NT2/D1 (cell line): ENCODE results near the gene ADGRE1.

Experiments
- DNase-seq: peaks from one replicate; pipeline ENCODE4 v3.0.0-alpha.2; 2011; ENCODE audit warnings: low read depth, low spot score
- H3K27me3 ChIP-seq: 2 replicates; pipeline ENCODE4 v1.6.0; 2011; ENCODE audit warnings: mild to moderate bottlenecking; ENCODE audit not compliant: insufficient read length, insufficient read depth
- H3K36me3 ChIP-seq: 2 replicates; pipeline ENCODE4 v1.6.1; 2011; ENCODE audit warnings: mild to moderate bottlenecking, low read length, mixed read lengths; ENCODE audit not compliant: insufficient read depth, insufficient read length
- H3K4me1 ChIP-seq: 2 replicates; pipeline ENCODE4 v1.5.1; 2011; ENCODE audit not compliant: insufficient read depth, insufficient read length
- H3K4me3 ChIP-seq: 2 replicates; pipeline ENCODE4 v1.5.1; 2011; ENCODE audit warnings: low read depth; ENCODE audit not compliant: insufficient read length
- H3K9ac ChIP-seq: 2 replicates; pipeline ENCODE4 v1.6.0; 2011; ENCODE audit warnings: low read depth; ENCODE audit not compliant: insufficient read length
- H3K9me3 ChIP-seq: 2 replicates; pipeline ENCODE4 v1.5.1; 2011; ENCODE audit warnings: mild to moderate bottlenecking, low read length; ENCODE audit not compliant: insufficient read depth
- SUZ12 ChIP-seq: IDR thresholded peaks from 2 replicates; pipeline ENCODE4 v1.6.1; 2011; ENCODE audit not compliant: insufficient read length, insufficient read depth; ENCODE audit errors: extremely low read depth
- YY1 ChIP-seq: IDR thresholded peaks from 2 replicates; pipeline ENCODE4 v1.6.1; 2011; ENCODE audit not compliant: insufficient read length, insufficient read depth
- ZNF274 ChIP-seq: IDR thresholded peaks from 2 replicates; pipeline ENCODE4 v1.6.1; 2011; ENCODE audit warnings: mild to moderate bottlenecking, low read depth, low read length

Gene ADGRE1

DNA sequence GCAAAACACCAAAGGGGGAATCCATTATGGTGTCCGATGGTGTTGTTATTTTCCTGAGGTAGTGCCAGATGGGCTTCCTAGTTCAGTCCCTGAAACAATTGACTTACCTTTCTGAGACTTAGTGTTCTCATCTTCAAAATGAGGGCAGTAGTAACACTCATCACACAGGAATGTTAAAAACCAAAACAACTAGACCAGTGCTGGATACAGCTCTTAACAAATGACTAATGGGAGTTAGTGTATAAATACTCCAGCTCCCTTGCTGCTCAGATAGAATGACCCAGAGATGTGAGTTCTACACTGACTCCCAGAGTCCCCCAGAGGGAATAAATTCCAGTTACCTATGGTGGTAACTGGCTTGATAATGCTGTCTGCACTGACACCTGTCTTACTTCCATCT is 84.0 kb downstream of the ADGRE1 start:
- H3K9ac ChIP-seq: no peak overlapping the region
- no peaks in the 10 kb centered on the region for H3K27me3 ChIP-seq
- H3K9me3 ChIP-seq: no peaks in the 10 kb centered on the region
- no peak overlapping the region for H3K4me3 ChIP-seq
- no peaks in the 10 kb centered on the region for H3K36me3 ChIP-seq
- no peak for DNase-seq
- H3K4me1 ChIP-seq: no peaks in the 10 kb centered on the region
- TF ChIP-seq SUZ12 (no peak), ZNF274 (no peak), YY1 (no peak)

DNA sequence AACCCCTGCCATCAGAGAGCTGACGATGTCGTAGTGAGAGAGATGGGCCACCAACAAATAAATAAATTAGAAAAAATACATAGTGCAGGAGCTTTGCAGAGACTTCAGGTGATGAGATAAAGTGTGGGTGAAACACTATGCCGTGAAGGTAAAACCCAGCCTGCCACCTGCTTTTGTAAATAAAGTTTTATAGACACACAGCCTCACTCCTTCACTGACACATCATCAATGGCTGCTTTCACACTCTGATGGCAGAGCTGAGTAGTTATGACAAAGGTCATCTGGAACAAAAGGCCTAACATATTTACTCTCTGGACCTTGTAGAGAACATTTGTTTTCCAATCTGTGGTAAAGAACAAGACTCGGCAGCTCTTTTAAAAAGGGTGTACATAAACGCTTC is 88.8 kb downstream of the ADGRE1 start:
- H3K9me3 ChIP-seq: peaks cover 17% of the 10 kb centered on the region
- TF ChIP-seq ZNF274: no peak
- TF ChIP-seq SUZ12: no peak
- TF ChIP-seq YY1: no peak
- H3K36me3 ChIP-seq: no peaks in the 10 kb centered on the region
- no peak overlapping the region for H3K4me3 ChIP-seq
- H3K27me3 ChIP-seq: no peaks in the 10 kb centered on the region
- no peaks in the 10 kb centered on the region for H3K4me1 ChIP-seq
- no peak overlapping the region for H3K9ac ChIP-seq
- no peak for DNase-seq

- Histone ChIP-seq H3K27me3 (no peaks in the 10 kb centered on the region), H3K4me3 (no peak overlapping the region), H3K36me3 (no peaks in the 10 kb centered on the region), H3K4me1 (no peaks in the 10 kb centered on the region), H3K9me3 (peaks cover 17% of the 10 kb centered on the region), H3K9ac (no peak overlapping the region)
- no peak for DNase-seq
- TF ChIP-seq YY1 (no peak), SUZ12 (no peak), ZNF274 (no peak)
These were observed 92.0 kb downstream of the ADGRE1 start for GRCh38 chr19:6979399-6979798.

GRCh38 chr19:6983448-6983847 is 96.1 kb downstream of the ADGRE1 start:
- H3K9ac ChIP-seq: no peak overlapping the region
- no peak for DNase-seq
- no peaks in the 10 kb centered on the region for H3K36me3 ChIP-seq
- peaks cover 10% of the 10 kb centered on the region for H3K9me3 ChIP-seq
- no peaks in the 10 kb centered on the region for H3K27me3 ChIP-seq
- no peak for TF ChIP-seq YY1
- no peak for TF ChIP-seq SUZ12
- no peak for TF ChIP-seq ZNF274
- H3K4me3 ChIP-seq: no peak overlapping the region
- no peaks in the 10 kb centered on the region for H3K4me1 ChIP-seq

DNA sequence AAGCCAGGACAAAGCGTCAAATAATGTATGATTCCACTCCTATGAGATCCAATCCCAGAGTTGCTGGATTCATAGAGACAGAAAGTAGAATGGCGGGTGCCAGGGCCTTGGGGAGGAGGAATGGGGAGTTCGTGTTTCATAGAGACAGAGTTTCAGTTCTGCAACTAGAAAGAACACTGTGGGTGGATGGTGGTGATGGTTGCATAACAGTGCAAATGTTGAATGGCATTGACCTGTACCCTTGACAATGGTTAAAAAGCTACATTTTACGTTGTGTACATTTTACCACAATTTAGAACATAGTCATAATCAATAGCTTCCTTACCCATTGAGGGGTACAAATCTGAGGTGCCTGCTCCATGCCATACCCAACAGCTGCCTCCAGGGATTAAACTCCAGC is 100.5 kb downstream of the ADGRE1 start:
- H3K4me1 ChIP-seq: no peaks in the 10 kb centered on the region
- no peak overlapping the region for H3K4me3 ChIP-seq
- DNase-seq: no peak
- no peak for TF ChIP-seq SUZ12
- no peak for TF ChIP-seq ZNF274
- no peak overlapping the region for H3K9ac ChIP-seq
- no peaks in the 10 kb centered on the region for H3K27me3 ChIP-seq
- H3K36me3 ChIP-seq: no peaks in the 10 kb centered on the region
- H3K9me3 ChIP-seq: peaks cover 7% of the 10 kb centered on the region; the same call in 1 of the 2 replicates

- Histone ChIP-seq H3K9me3 (peaks cover 7% of the 10 kb centered on the region; the same call in 1 of the 2 replicates), H3K27me3 (no peaks in the 10 kb centered on the region), H3K9ac (no peak overlapping the region), H3K4me1 (no peaks in the 10 kb centered on the region), H3K36me3 (no peaks in the 10 kb centered on the region), H3K4me3 (no peak overlapping the region)
- DNase-seq: no peak
- TF ChIP-seq SUZ12: no peak
- no peak for TF ChIP-seq YY1
- TF ChIP-seq ZNF274: no peak
These were observed 100.9 kb downstream of the ADGRE1 start for GRCh38 chr19:6988257-6988656.
